CD14-positive monocyte (primary cell): ENCODE measurements around the gene C9orf152. TPM values are rescaled to one million over a fixed set of nuclear protein-coding genes. Genes with fewer than 3 reads are reported as not detected.

Experiments
- DNase-seq, 3 donors: peaks; one replicate each; pipeline ENCODE4 v3.0.0-alpha.2; 2011 to 2022
- H2AFZ ChIP-seq: 2 replicates; pipeline ENCODE4 v1.6.0; 2012; ENCODE audit warnings: mild to moderate bottlenecking, low read depth, low read length, inconsistent platforms; ENCODE audit not compliant: insufficient read depth, poor library complexity, severe bottlenecking
- H3K27ac ChIP-seq, 2 donors: 1 replicate in 1 of 2; 2 replicates in 1 of 2; pipeline ENCODE4 v1.5.1; 2012 to 2013; ENCODE audit warnings: low read length in 2 of 2, control low read depth in 1 of 2, inconsistent platforms in 1 of 2, low read depth in 1 of 2, mild to moderate bottlenecking in 1 of 2
- H3K27me3 ChIP-seq, 2 donors: one replicate each; pipeline versions ENCODE4 v1.6.0 to v1.6.1; 2011 to 2013; ENCODE audit warnings: low read length in 2 of 2; ENCODE audit not compliant: control insufficient read depth in 2 of 2, insufficient read depth in 2 of 2
- H3K36me3 ChIP-seq, 2 donors: replicated peaks in 1 of 2; 1 replicate in 1 of 2; 2 replicates in 1 of 2; pipeline versions ENCODE4 v1.5.1 to v1.6.1; 2012 to 2013; ENCODE audit warnings: low read length in 2 of 2, control low read depth in 1 of 2, inconsistent platforms in 1 of 2, mild to moderate bottlenecking in 1 of 2; ENCODE audit not compliant: insufficient read depth in 2 of 2, control insufficient read depth in 1 of 2
- H3K4me1 ChIP-seq, 2 donors: 1 replicate in 1 of 2; 2 replicates in 1 of 2; pipeline versions ENCODE4 v1.5.1 to v1.6.1; 2012 to 2013; ENCODE audit warnings: low read length in 2 of 2, control low read depth in 1 of 2, inconsistent platforms in 1 of 2, mild to moderate bottlenecking in 1 of 2, moderate library complexity in 1 of 2; ENCODE audit not compliant: insufficient read depth in 2 of 2, control insufficient read depth in 1 of 2
- H3K4me2 ChIP-seq: replicated peaks from 2 replicates; pipeline ENCODE3; 2012; ENCODE audit warnings: low read length, moderate library complexity, mild to moderate bottlenecking; ENCODE audit not compliant: poor library complexity, severe bottlenecking; ENCODE audit errors: extremely low read depth
- H3K4me3 ChIP-seq, 3 experiments: fragments of 200-600 bp in 1 of 3; sonication (generic) in 1 of 3; replicated peaks in 1 of 3; 1 replicate in 2 of 3; 2 replicates in 1 of 3; pipeline ENCODE4 v1.5.1; 2011 to 2013; ENCODE audit warnings: low read length in 3 of 3, mild to moderate bottlenecking in 3 of 3, control low read depth in 2 of 3, low read depth in 2 of 3, inconsistent platforms in 1 of 3, moderate library complexity in 1 of 3
- H3K79me2 ChIP-seq: 2 replicates; pipeline ENCODE4 v1.6.0; 2012; ENCODE audit warnings: mild to moderate bottlenecking, control low read depth, inconsistent platforms, low read length, moderate library complexity; ENCODE audit not compliant: insufficient read depth
- H3K9ac ChIP-seq: 2 replicates; pipeline ENCODE4 v1.6.0; 2017; ENCODE audit warnings: low read length, mild to moderate bottlenecking; ENCODE audit not compliant: insufficient read depth, poor library complexity, severe bottlenecking
- H3K9me3 ChIP-seq, 2 donors: replicated peaks in 1 of 2; 1 replicate in 1 of 2; 2 replicates in 1 of 2; pipeline versions ENCODE4 v1.5.1 to v1.6.1; 2012 to 2013; ENCODE audit warnings: low read length in 2 of 2, control low read depth in 1 of 2; ENCODE audit not compliant: control insufficient read depth in 1 of 2, insufficient read depth in 1 of 2
- H4K20me1 ChIP-seq: 2 replicates; pipeline ENCODE4 v1.6.0; 2012; ENCODE audit warnings: mild to moderate bottlenecking, low read length, control low read depth, moderate library complexity; ENCODE audit not compliant: insufficient read depth
- H3K27ac Mint-ChIP-seq, 7 donors: one replicate each; pipeline ENCODE4 v1.8.0; 2020; ENCODE audit warnings: mild to moderate bottlenecking in 7 of 7, mixed read lengths in 7 of 7, moderate library complexity in 6 of 7, inconsistent platforms in 2 of 7
- H3K27me3 Mint-ChIP-seq, 3 donors: one replicate each; pipeline ENCODE4 v1.8.0; 2021 to 2022; ENCODE audit warnings: low read depth in 3 of 3, mild to moderate bottlenecking in 3 of 3, mixed read lengths in 3 of 3, moderate library complexity in 3 of 3, inconsistent platforms in 1 of 3
- H3K36me3 Mint-ChIP-seq, 2 donors: one replicate each; pipeline ENCODE4 v1.8.0; 2020; ENCODE audit warnings: mixed read lengths in 2 of 2, inconsistent platforms in 1 of 2, mild to moderate bottlenecking in 1 of 2
- H3K4me1 Mint-ChIP-seq: one replicate; pipeline ENCODE4 v1.8.0; 2020; ENCODE audit warnings: mild to moderate bottlenecking, mixed read lengths
- H3K4me3 Mint-ChIP-seq, 2 donors: one replicate each; pipeline ENCODE4 v1.8.0; 2020; ENCODE audit warnings: mild to moderate bottlenecking in 2 of 2, mixed read lengths in 2 of 2, moderate library complexity in 1 of 2
- H3K9me3 Mint-ChIP-seq, 7 donors: one replicate each; pipeline ENCODE4 v1.8.0; 2020 to 2022; ENCODE audit warnings: mixed read lengths in 7 of 7, mild to moderate bottlenecking in 6 of 7, moderate library complexity in 6 of 7, inconsistent platforms in 2 of 7
- CTCF ChIP-seq: fragments of 200-600 bp; IDR thresholded peaks from one replicate; pipeline ENCODE4 v1.8.0; 2022; ENCODE audit warnings: antibody characterized with exemption, mild to moderate bottlenecking
- WGBS: methylation state at CpG from one replicate; pipeline ENCODE4 v1.1.5; 2013; ENCODE audit warnings: missing lambda C conversion rate; ENCODE audit not compliant: insufficient coverage; 5-methylcytosine and 5-hydroxymethylcytosine counted together
- intact Hi-C, 2 donors: fragments of 100-400 bp; cut with micrococcal nuclease; formaldehyde crosslinking; loops; one replicate each; pipeline versions ENCODE4 v1.15.0 to v1.15.1; 2023
- polyA plus RNA-seq, 3 donors: library from polyadenylated mRNA; depleted of rRNA in 1 of 3; unstranded in 2 of 3; stranded (reverse) in 1 of 3; fragments of 300-500 nt in 2 of 3; fragments of >200 nt in 1 of 3; fragmentation: Illumina TruSeq in 2 of 3; gene quantifications; 1 replicate in 2 of 3; 2 replicates in 1 of 3; pipeline ENCODE4 v1.2.3, GENCODE V29; 2012 to 2021

The C9orf152 gene
- polyA plus RNA-seq, 3 donors: not detected

GRCh38 chr9:110186254-110186653 is 21.7 kb downstream of the C9orf152 start:
- no peaks in the 10 kb centered on the region for H3K36me3 ChIP-seq
- TF ChIP-seq CTCF: no peak
- H2AFZ ChIP-seq: no peak overlapping the region
- no peak for DNase-seq
- H3K9me3 Mint-ChIP-seq: peaks cover 0 to 2% (median 0%) of the 10 kb centered on the region in 7 donors
- WGBS: 100% methylated on average over 1 of the region's 2 CpGs
- no peak overlapping the region for H3K4me3 ChIP-seq
- peaks cover 28% of the 10 kb centered on the region for H3K4me1 Mint-ChIP-seq
- H4K20me1 ChIP-seq: no peaks in the 10 kb centered on the region
- no peaks in the 10 kb centered on the region for H3K79me2 ChIP-seq
- H3K4me1 ChIP-seq: peaks cover 4 to 6% of the 10 kb centered on the region in 2 donors
- no peak overlapping the region for H3K27ac Mint-ChIP-seq
- no peak overlapping the region for H3K4me3 Mint-ChIP-seq
- H3K36me3 Mint-ChIP-seq: no peaks in the 10 kb centered on the region
- intact Hi-C loops: loop anchor here (5.0 to 10.0 kb wide), 2 partner anchors 436 to 439 kb away; no protein-coding TSS in a partner anchor
- no peaks in the 10 kb centered on the region for H3K27me3 ChIP-seq
- peaks cover 0 to 2% (median 0%) of the 10 kb centered on the region in 3 donors for H3K27me3 Mint-ChIP-seq
- H3K9me3 ChIP-seq: no peaks in the 10 kb centered on the region
- no peak overlapping the region for H3K9ac ChIP-seq
- H3K27ac ChIP-seq: no peak overlapping the region
- no peak overlapping the region for H3K4me2 ChIP-seq

GRCh38 chr9:110185806-110186205 is 22.2 kb downstream of the C9orf152 start:
- no peaks in the 10 kb centered on the region for H3K36me3 Mint-ChIP-seq
- H3K27ac Mint-ChIP-seq: peak overlapping the region in 1 of 7 donors; percentile 60
- intact Hi-C loops: loop anchor here (5.0 to 10.0 kb wide), 2 partner anchors 436 to 439 kb away; no protein-coding TSS in a partner anchor
- H3K4me2 ChIP-seq: no peak overlapping the region
- H3K4me3 ChIP-seq: no peak overlapping the region
- H3K27ac ChIP-seq: no peak overlapping the region
- no peaks in the 10 kb centered on the region for H3K79me2 ChIP-seq
- no peak overlapping the region for H3K9ac ChIP-seq
- TF ChIP-seq CTCF: no peak
- 50% methylated on average over 1 of the region's 2 CpGs for WGBS
- no peaks in the 10 kb centered on the region for H3K27me3 Mint-ChIP-seq
- H3K4me1 Mint-ChIP-seq: peaks cover 28% of the 10 kb centered on the region
- no peaks in the 10 kb centered on the region for H4K20me1 ChIP-seq
- peaks cover 0 to 2% (median 0%) of the 10 kb centered on the region in 7 donors for H3K9me3 Mint-ChIP-seq
- H3K9me3 ChIP-seq: no peaks in the 10 kb centered on the region
- H3K27me3 ChIP-seq: no peaks in the 10 kb centered on the region
- peaks cover 4 to 6% of the 10 kb centered on the region in 2 donors for H3K4me1 ChIP-seq
- no peak overlapping the region for H2AFZ ChIP-seq
- no peak overlapping the region for H3K4me3 Mint-ChIP-seq
- DNase-seq: no peak
- no peaks in the 10 kb centered on the region for H3K36me3 ChIP-seq
